Upper lobe of left lung (tissue), 6 donors: ENCODE results near the gene MOG. TPM values are rescaled to one million over a fixed set of nuclear protein-coding genes. Genes with fewer than 3 reads are reported as not detected.
A peak's percentile ranks its signal among the peaks of the same experiment; 100 is the strongest.

Source experiments
- ATAC-seq, 2 donors: fragments of 200-7000 bp; cut with Tn5 transposase; one replicate each; pipeline ENCODE4 v1.9.1; 2022; ENCODE audit warnings: mild to moderate bottlenecking in 2 of 2, moderate library complexity in 2 of 2; ENCODE audit not compliant: low FRiP score in 2 of 2
- DNase-seq, 2 donors: peaks; one replicate each; pipeline ENCODE4 v3.0.0-alpha.2; 2019 to 2020
- H3K27ac ChIP-seq, 4 donors: fragments of 200-600 bp; sonication (generic); one replicate each; pipeline ENCODE4 v1.5.1; 2016 to 2019
- H3K27me3 ChIP-seq, 4 donors: fragments of 200-600 bp; sonication (generic); one replicate each; pipeline ENCODE4 v1.5.1; 2017 to 2019
- H3K36me3 ChIP-seq, 4 donors: fragments of 200-600 bp; sonication (generic); one replicate each; pipeline ENCODE4 v1.5.1; 2016 to 2019
- H3K4me1 ChIP-seq, 4 donors: fragments of 200-600 bp; sonication (generic); one replicate each; pipeline ENCODE4 v1.5.1; 2018 to 2019
- H3K4me3 ChIP-seq, 4 donors: fragments of 200-600 bp; sonication (generic); one replicate each; pipeline ENCODE4 v1.5.1; 2017 to 2019; ENCODE audit warnings: mild to moderate bottlenecking in 2 of 4, moderate library complexity in 1 of 4
- H3K9me3 ChIP-seq, 4 donors: fragments of 200-600 bp; sonication (generic); one replicate each; pipeline ENCODE4 v1.5.1; 2018 to 2019
- EP300 ChIP-seq, 4 donors: sonication (generic); formaldehyde crosslinking; IDR thresholded peaks; one replicate each; pipeline ENCODE4 v1.5.1; 2017; ENCODE audit warnings: antibody characterized with exemption in 4 of 4, control low read depth in 2 of 4
- POLR2A ChIP-seq, 4 donors: fragments of 450-650 bp; IDR thresholded peaks; one replicate each; pipeline ENCODE4 v1.5.1; 2016 to 2017; ENCODE audit warnings: antibody characterized with exemption in 4 of 4, mild to moderate bottlenecking in 2 of 4
- POLR2AphosphoS5 ChIP-seq, 2 donors: sonication (generic); formaldehyde crosslinking; IDR thresholded peaks; one replicate each; pipeline ENCODE4 v1.5.1; 2017; ENCODE audit warnings: antibody characterized with exemption in 2 of 2
- WGBS, 2 donors: methylation state at CpG; one replicate each; pipeline ENCODE4 v1.1.5; 2017 to 2018; 5-methylcytosine and 5-hydroxymethylcytosine counted together
- small RNA-seq, 4 donors: library from RNA; depleted of rRNA; stranded (forward); fragments of <200 nt; gene quantifications; one replicate each; pipeline ENCODE3, GENCODE V24; 2016
- total RNA-seq, 6 donors: library from RNA; depleted of rRNA in 4 of 6; stranded (reverse); fragments of >200 nt in 4 of 6; gene quantifications; one replicate each; pipeline versions ENCODE4 v1.1.0 to v1.2.1, GENCODE V29; 2016 to 2021
- TF ChIP-seq, protein P1 (sequence below), 6 experiments: fragments of 450-650 bp in 4 of 6; fragments of 200-600 bp in 2 of 6; sonication (generic) in 2 of 6; IDR thresholded peaks; one replicate each; pipeline ENCODE4 v1.5.1; 2016 to 2019; ENCODE audit warnings: antibody characterized with exemption in 6 of 6
- donor health status: DM: no; HTN: no; CAD: no; lungs with moderate emphysema.
- donor health status: DM: no; HTN: yes; CAD: no; lungs with severe emphysema.

Gene MOG
- total RNA-seq, 6 donors from 2014 or later: not detected

DNA sequence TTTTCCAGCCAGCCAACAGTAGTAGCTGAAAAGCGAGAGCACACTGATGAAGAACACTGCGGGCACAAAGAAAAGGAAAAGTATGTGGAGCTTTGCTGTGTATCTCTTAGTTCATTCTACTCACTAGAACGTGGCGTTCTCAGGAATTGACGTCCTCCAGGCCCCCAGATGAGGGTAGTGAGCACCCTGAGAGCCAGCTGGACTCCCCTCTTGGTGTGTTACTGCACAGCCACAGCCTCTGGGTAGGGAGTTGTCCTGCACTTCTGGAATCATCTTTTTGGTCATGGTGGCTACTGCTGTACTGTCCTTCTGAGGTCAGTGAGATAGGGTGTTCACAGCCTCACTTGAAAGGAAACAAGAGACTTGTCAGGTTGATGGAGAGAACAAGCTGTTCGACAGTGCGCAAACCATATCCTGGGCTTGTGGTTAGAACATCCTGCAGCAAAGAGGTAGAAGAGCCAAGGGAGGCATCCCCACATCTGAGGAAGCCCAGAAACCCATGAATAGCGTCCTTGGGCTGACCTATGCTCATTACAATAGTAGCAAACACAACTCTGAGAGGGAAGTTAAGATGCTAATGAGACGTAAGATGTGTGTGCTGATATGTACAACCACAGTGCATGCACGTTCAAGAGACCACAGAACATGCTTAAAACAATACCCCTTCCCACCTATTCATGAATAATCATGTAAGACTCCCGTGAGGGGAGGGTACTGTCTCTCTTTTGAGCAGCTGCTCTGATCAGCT is 51.7 kb downstream of the MOG start:
- ATAC-seq (peak; percentile 10 to 49), DNase-seq (peak in 1 of 2 donors; percentile 49)
- WGBS, 2 donors: 62 to 78% methylated on average over 11 of the region's 11 CpGs
- peak in 1 of 4 donors; percentile 12 for TF ChIP-seq POLR2A (IDR thresholded peaks at IDR 0.05)
- TF ChIP-seq EP300 (IDR thresholded peaks at IDR 0.05): peak in 1 of 4 donors; percentile 28
- TF ChIP-seq, protein P1, sequence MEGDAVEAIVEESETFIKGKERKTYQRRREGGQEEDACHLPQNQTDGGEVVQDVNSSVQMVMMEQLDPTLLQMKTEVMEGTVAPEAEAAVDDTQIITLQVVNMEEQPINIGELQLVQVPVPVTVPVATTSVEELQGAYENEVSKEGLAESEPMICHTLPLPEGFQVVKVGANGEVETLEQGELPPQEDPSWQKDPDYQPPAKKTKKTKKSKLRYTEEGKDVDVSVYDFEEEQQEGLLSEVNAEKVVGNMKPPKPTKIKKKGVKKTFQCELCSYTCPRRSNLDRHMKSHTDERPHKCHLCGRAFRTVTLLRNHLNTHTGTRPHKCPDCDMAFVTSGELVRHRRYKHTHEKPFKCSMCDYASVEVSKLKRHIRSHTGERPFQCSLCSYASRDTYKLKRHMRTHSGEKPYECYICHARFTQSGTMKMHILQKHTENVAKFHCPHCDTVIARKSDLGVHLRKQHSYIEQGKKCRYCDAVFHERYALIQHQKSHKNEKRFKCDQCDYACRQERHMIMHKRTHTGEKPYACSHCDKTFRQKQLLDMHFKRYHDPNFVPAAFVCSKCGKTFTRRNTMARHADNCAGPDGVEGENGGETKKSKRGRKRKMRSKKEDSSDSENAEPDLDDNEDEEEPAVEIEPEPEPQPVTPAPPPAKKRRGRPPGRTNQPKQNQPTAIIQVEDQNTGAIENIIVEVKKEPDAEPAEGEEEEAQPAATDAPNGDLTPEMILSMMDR (IDR thresholded peaks at IDR 0.05): no peak
- TF ChIP-seq POLR2AphosphoS5 (IDR thresholded peaks at IDR 0.05): peak in 1 of 2 donors; percentile 33
- H3K27me3 ChIP-seq: no peaks in the 10 kb centered on the region
- H3K4me1 ChIP-seq: no peaks in the 10 kb centered on the region
- no peaks in the 10 kb centered on the region for H3K36me3 ChIP-seq
- H3K4me3 ChIP-seq: peak overlapping the region in 1 of 4 donors; percentile 12
- no peaks in the 10 kb centered on the region for H3K9me3 ChIP-seq
- H3K27ac ChIP-seq: peak overlapping the region in 1 of 4 donors; percentile 26

DNA sequence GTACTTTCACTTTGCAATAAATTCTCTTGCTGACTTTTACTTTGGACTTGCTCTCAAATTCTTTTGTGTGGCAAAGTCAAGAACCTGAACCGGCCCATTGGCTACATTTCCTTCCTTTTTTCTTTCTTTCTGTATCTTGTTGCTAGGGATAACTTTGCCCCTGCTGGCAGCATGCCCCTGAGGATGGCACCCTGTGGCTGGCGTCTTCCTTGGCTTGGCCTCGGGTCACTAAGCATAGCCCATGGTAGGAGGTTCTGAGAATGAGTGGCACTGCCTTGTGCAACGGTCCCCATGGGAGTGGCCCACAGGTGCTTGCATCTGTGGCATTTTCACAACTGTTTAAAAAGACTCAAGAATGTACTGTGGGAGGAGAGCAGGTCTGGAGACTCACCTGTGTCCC is 52.3 kb downstream of the MOG start:
- no peaks in the 10 kb centered on the region for H3K9me3 ChIP-seq
- no peak overlapping the region for H3K4me3 ChIP-seq
- peak overlapping the region in 3 of 4 donors; percentile 13 to 26 (median 16) for H3K27ac ChIP-seq
- no peaks in the 10 kb centered on the region for H3K36me3 ChIP-seq
- H3K4me1 ChIP-seq: no peaks in the 10 kb centered on the region
- no peaks in the 10 kb centered on the region for H3K27me3 ChIP-seq
- no peak for ATAC-seq
- TF ChIP-seq, protein P1 (IDR thresholded peaks at IDR 0.05): no peak
- TF ChIP-seq EP300 (IDR thresholded peaks at IDR 0.05) (no peak), POLR2AphosphoS5 (IDR thresholded peaks at IDR 0.05) (no peak), POLR2A (IDR thresholded peaks at IDR 0.05) (no peak)
- DNase-seq: no peak
- 34 to 43% methylated on average over 4 of the region's 4 CpGs for WGBS, 2 donors

DNA sequence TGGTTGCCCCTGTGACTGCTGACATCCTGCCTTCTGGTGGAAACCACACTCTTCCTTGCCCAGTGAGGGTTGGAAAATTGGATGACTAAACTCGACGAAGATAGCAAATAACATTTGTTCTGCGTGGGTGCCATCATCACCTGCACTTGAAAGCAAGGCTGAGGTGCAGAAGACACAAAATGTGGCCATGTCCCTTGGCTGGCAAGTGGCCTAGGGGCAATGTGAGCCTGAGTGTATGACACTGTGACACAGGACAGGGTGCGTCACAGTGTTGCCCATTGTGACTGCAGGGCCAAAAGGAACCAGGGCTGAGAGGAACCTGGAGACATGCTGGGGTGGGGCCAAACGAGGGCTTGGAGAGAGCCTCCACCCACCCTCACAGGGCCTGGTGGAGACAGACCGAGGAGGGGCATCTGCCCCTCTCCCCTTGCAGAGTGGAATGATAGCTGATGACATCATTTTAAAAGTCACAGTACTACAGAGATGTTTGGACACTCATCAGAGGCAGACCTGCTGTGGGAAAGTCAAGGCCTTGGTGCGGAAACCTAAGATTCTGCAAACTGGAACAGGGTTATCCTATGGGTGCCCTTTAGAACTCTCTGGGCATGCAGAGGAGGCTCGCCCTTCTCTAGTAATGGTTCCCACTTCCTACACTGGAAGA is 53.5 kb downstream of the MOG start:
- 85 to 90% methylated on average over 6 to 8 of the region's 8 CpGs for WGBS, 2 donors
- no peak overlapping the region for H3K4me3 ChIP-seq
- DNase-seq: no peak

DNA sequence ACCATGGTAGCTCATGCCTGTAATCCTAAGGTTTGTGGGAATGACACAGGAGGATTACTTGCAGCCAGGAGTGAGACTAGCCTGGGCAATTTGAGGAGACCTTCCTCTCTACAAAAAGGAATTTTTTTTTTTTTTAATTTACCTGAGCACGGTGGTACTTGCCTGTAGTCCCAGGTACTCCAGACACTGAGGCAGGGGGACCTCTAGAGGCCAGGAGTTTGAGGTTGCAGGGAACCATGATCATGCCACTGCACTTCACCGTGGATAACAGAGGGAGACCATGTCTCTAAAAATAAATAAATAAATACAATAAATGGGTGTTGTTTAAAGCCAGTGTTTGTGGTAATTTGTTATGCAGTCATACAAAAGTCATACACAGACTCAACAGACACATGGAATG is 64.0 kb downstream of the MOG start:
- H3K9me3 ChIP-seq: no peaks in the 10 kb centered on the region
- H3K4me3 ChIP-seq: no peak overlapping the region
- 31 to 34% methylated on average over 2 of the region's 2 CpGs for WGBS, 2 donors
- H3K27me3 ChIP-seq: no peaks in the 10 kb centered on the region
- ATAC-seq (no peak), DNase-seq (no peak)
- H3K27ac ChIP-seq: no peak overlapping the region
- peaks cover 0 to 17% (median 9%) of the 10 kb centered on the region in 4 donors for H3K36me3 ChIP-seq
- TF ChIP-seq POLR2AphosphoS5 (IDR thresholded peaks at IDR 0.05): no peak
- no peak for TF ChIP-seq POLR2A (IDR thresholded peaks at IDR 0.05)
- peaks cover 13 to 19% (median 17%) of the 10 kb centered on the region in 4 donors for H3K4me1 ChIP-seq

More for the DNA sequence above, 53.5 kb downstream of the MOG start:
- Histone ChIP-seq H3K27ac (no peak overlapping the region), H3K36me3 (no peaks in the 10 kb centered on the region), H3K27me3 (no peaks in the 10 kb centered on the region), H3K4me1 (no peaks in the 10 kb centered on the region), H3K9me3 (no peaks in the 10 kb centered on the region)
- TF ChIP-seq, protein P1 (IDR thresholded peaks at IDR 0.05): no peak
- no peak for TF ChIP-seq POLR2A (IDR thresholded peaks at IDR 0.05)
- no peak for TF ChIP-seq EP300 (IDR thresholded peaks at IDR 0.05)
- TF ChIP-seq POLR2AphosphoS5 (IDR thresholded peaks at IDR 0.05): no peak
- no peak for ATAC-seq

Small RNA genes lying within 50 kb of the gene (small RNA-seq; reads per million reads assigned to genes)
- gene SUMO2P1: 0 reads per million in 4 donors

Other genes starting within 250 kb of the MOG start
- not detected for gene OR12D1, start 242.2 kb upstream of the MOG start, total RNA-seq
- gene OR10C1, start 217.8 kb upstream of the MOG start, total RNA-seq: not detected
- gene OR11A1, start 200.0 kb upstream of the MOG start, total RNA-seq: not detected
- gene OR2H1, start 199.9 kb upstream of the MOG start, total RNA-seq: not detected
- 1 to 10 TPM in 1 of 6 donors, under 1 TPM in 1, not detected in 4; 0.54 to 1.8 TPM for gene MAS1L, start 169.1 kb upstream of the MOG start, total RNA-seq
- 1 to 10 TPM in 2 of 6 donors, under 1 TPM in 2, not detected in 2; 0.76 to 3.6 (median 1.6) TPM for gene UBD, start 97.4 kb upstream of the MOG start, total RNA-seq
- gene OR2H2, start 72.0 kb upstream of the MOG start, total RNA-seq: not detected
- gene GABBR1, start 23.9 kb upstream of the MOG start, total RNA-seq: 100 to 1,000 TPM in 1 of 6 donors, 10 to 100 TPM in 5; 13.2 to 171 (median 34.8) TPM
- 1 to 10 TPM in 1 of 6 donors, under 1 TPM in 1, not detected in 4; 0.30 to 2.1 TPM for gene ZFP57, start 24.1 kb downstream of the MOG start, total RNA-seq
- 100 to 1,000 TPM; 163 to 418 (median 191) TPM for gene HLA-F, start 66.3 kb downstream of the MOG start, total RNA-seq
- gene HLA-G, start 170.7 kb downstream of the MOG start, total RNA-seq: 10 to 100 TPM in 1 of 6 donors, 1 to 10 TPM in 5; 1.0 to 11.8 (median 6.2) TPM